SK-N-DZ (cell line): ENCODE results near the gene PCDHGB5. TPM values are rescaled to one million over a fixed set of nuclear protein-coding genes. Genes with fewer than 3 reads are reported as not detected.
"Not testable (repeated sequence)": the region's sequence is repeated elsewhere in the genome, so short reads cannot be mapped to it uniquely, and the experiment has no call there.

Experiments
- DNase-seq: peaks from one replicate; pipeline ENCODE4 v3.0.0-alpha.2; 2015; ENCODE audit warnings: low spot score
- polyA plus RNA-seq, 2 experiments: library from polyadenylated mRNA; depleted of rRNA; stranded (reverse); fragments of >200 nt; gene quantifications; 2 replicates each; pipeline ENCODE4 v1.2.3, GENCODE V29; 2014

The PCDHGB5 gene
- polyA plus RNA-seq (2014; cell fraction: cytosol; rRNA removed), result 0.22 TPM in 1 of 2 replicates, not detected in the other
- polyA plus RNA-seq (2014; cell fraction: nucleus; rRNA removed), result 0.43 TPM in 1 of 2 replicates, not detected in the other

- not testable (repeated sequence) for DNase-seq
Observed at GRCh38 chr5:141397756-141398551, at the start of gene PCDHGB5. Gene PCDHGB5 (plus strand): TSS chr5:141397947. CDS start chr5:141398128, 181 bp downstream.

- peak; percentile 45 for DNase-seq
Observed at GRCh38 chr5:141349917-141350619, 47.7 kb upstream of the PCDHGB5 start, which contains the start of gene PCDHGB1. Gene PCDHGB1 (plus strand): TSS chr5:141350099. CDS start chr5:141350261, 162 bp downstream.

GRCh38 chr5:141351591-141351990 lies 46.2 kb upstream of the PCDHGB5 start:
- DNase-seq, result no peak

- no peak for DNase-seq
Observed at GRCh38 chr5:141354900-141355469, 42.8 kb upstream of the PCDHGB5 start, which contains the start of gene PCDHGA4. Gene PCDHGA4 (plus strand): TSS chr5:141355021. CDS start chr5:141355108, 87 bp downstream.

GRCh38 chr5:141355641-141356040 lies 42.1 kb upstream of the PCDHGB5 start:
- DNase-seq, result no peak

- DNase-seq, result no peak
Observed at GRCh38 chr5:141356133-141356532, 41.6 kb upstream of the PCDHGB5 start.

GRCh38 chr5:141356950-141357349 lies 40.8 kb upstream of the PCDHGB5 start:
- no peak for DNase-seq

GRCh38 chr5:141359790-141360426 lies 37.8 kb upstream of the PCDHGB5 start, which contains the start of gene PCDHGB2:
Gene PCDHGB2 (plus strand): TSS chr5:141359994. CDS start chr5:141360136, 142 bp downstream.
- peak; percentile 11 for DNase-seq

- DNase-seq, result no peak
Observed at GRCh38 chr5:141360685-141361084, 37.1 kb upstream of the PCDHGB5 start.

- DNase-seq, result no peak
Observed at GRCh38 chr5:141362719-141363118, 35.0 kb upstream of the PCDHGB5 start.

- DNase-seq, result no peak
Observed at GRCh38 chr5:141363952-141364660, 33.6 kb upstream of the PCDHGB5 start, which contains the start of gene PCDHGA5. Gene PCDHGA5 (plus strand): TSS chr5:141364162. CDS start chr5:141364331, 169 bp downstream.

- no peak for DNase-seq
Observed at GRCh38 chr5:141366016-141366896, 31.5 kb upstream of the PCDHGB5 start.

- no peak for DNase-seq
Observed at GRCh38 chr5:141369994-141370848, 27.5 kb upstream of the PCDHGB5 start, which contains the start of gene PCDHGB3. Gene PCDHGB3 (plus strand): TSS chr5:141370242. CDS start chr5:141370395, 153 bp downstream.

GRCh38 chr5:141371572-141372475 lies 25.9 kb upstream of the PCDHGB5 start:
- DNase-seq, result no peak

GRCh38 chr5:141373673-141374317 lies 24.0 kb upstream of the PCDHGB5 start, which contains the start of gene PCDHGA6:
Gene PCDHGA6 (plus strand): TSS chr5:141373891. CDS start chr5:141374084, 193 bp downstream.
- no peak for DNase-seq

- no peak for DNase-seq
Observed at GRCh38 chr5:141374627-141375026, 23.1 kb upstream of the PCDHGB5 start.
